SK-N-MC (cell line): Measurements from ENCODE around the gene SLAMF9.

Experiments used
- DNase-seq: peaks from one replicate; pipeline ENCODE4 v3.0.0-alpha.2; 2011; ENCODE audit warnings: low read depth, low spot score
- H3K27ac ChIP-seq: fragments of 200-600 bp; sonication (generic); 2 replicates; pipeline ENCODE4 v1.5.1; 2016; ENCODE audit warnings: mixed run types
- H3K36me3 ChIP-seq: fragments of 200-600 bp; sonication (generic); 2 replicates; pipeline ENCODE4 v1.6.1; 2017; ENCODE audit warnings: antibody characterized with exemption, low read length, mixed read lengths; ENCODE audit not compliant: insufficient read depth
- H3K4me3 ChIP-seq: fragments of 200-600 bp; sonication (generic); 2 replicates; pipeline ENCODE4 v1.5.1; 2016
- H3K9ac ChIP-seq: fragments of 200-600 bp; sonication (generic); 2 replicates; pipeline ENCODE4 v1.8.0; 2017; ENCODE audit warnings: mixed run types, mixed read lengths; ENCODE audit not compliant: insufficient read length
- H3K9me3 ChIP-seq: fragments of 200-600 bp; sonication (generic); 2 replicates; pipeline ENCODE4 v1.6.1; 2017; ENCODE audit warnings: low read depth, mild to moderate bottlenecking, antibody characterized with exemption, low read length, moderate library complexity, mixed read lengths
- EZH2 ChIP-seq: fragments of 200-600 bp; sonication (generic); IDR thresholded peaks from one replicate; pipeline ENCODE4 v1.6.1; 2017; ENCODE audit warnings: antibody characterized with exemption
- FOXP2 ChIP-seq: optimal IDR thresholded peaks from 2 replicates; pipeline ENCODE3; 2011; ENCODE audit warnings: mild to moderate bottlenecking, moderate library complexity; ENCODE audit not compliant: insufficient read depth; ENCODE audit errors: extremely low read length, control extremely low read depth
- POLR2AphosphoS5 ChIP-seq: IDR thresholded peaks from 2 replicates; pipeline ENCODE4 v1.6.1; 2012; ENCODE audit warnings: mild to moderate bottlenecking, low read depth, low read length, borderline replicate concordance

The SLAMF9 gene

GRCh38 chr1:159990005-159990404 is 36.0 kb upstream of the SLAMF9 start:
- TF ChIP-seq FOXP2 (no peak), POLR2AphosphoS5 (no peak), EZH2 (no peak)
- Histone ChIP-seq H3K9ac (no peak overlapping the region), H3K9me3 (no peaks in the 10 kb centered on the region), H3K4me3 (no peak overlapping the region), H3K27ac (no peak overlapping the region), H3K36me3 (no peaks in the 10 kb centered on the region)
- DNase-seq = no peak

GRCh38 chr1:159989581-159989980 is 35.5 kb upstream of the SLAMF9 start:
- H3K4me3 ChIP-seq = no peak overlapping the region
- H3K9ac ChIP-seq = no peak overlapping the region
- TF ChIP-seq EZH2 (no peak), FOXP2 (no peak), POLR2AphosphoS5 (no peak)
- no peaks in the 10 kb centered on the region for H3K36me3 ChIP-seq
- no peak for DNase-seq
- H3K9me3 ChIP-seq = no peaks in the 10 kb centered on the region
- H3K27ac ChIP-seq = no peak overlapping the region

- H3K36me3 ChIP-seq = no peaks in the 10 kb centered on the region
- H3K27ac ChIP-seq = no peak overlapping the region
- TF ChIP-seq FOXP2 (no peak), POLR2AphosphoS5 (no peak), EZH2 (no peak)
- no peak overlapping the region for H3K9ac ChIP-seq
- no peaks in the 10 kb centered on the region for H3K9me3 ChIP-seq
- H3K4me3 ChIP-seq = no peak overlapping the region
- DNase-seq = no peak
These were observed 34.0 kb upstream of the SLAMF9 start for GRCh38 chr1:159988006-159988405.

- DNase-seq = no peak
- no peak for TF ChIP-seq EZH2
- TF ChIP-seq FOXP2 = no peak
- no peak for TF ChIP-seq POLR2AphosphoS5
- Histone ChIP-seq H3K9me3 (no peaks in the 10 kb centered on the region), H3K4me3 (no peak overlapping the region), H3K36me3 (no peaks in the 10 kb centered on the region), H3K27ac (no peak overlapping the region), H3K9ac (no peak overlapping the region)
These were observed 33.1 kb upstream of the SLAMF9 start for GRCh38 chr1:159987186-159987585.

GRCh38 chr1:159986531-159986930 is 32.5 kb upstream of the SLAMF9 start:
- TF ChIP-seq EZH2 = no peak
- TF ChIP-seq FOXP2 = no peak
- TF ChIP-seq POLR2AphosphoS5 = no peak
- H3K27ac ChIP-seq = no peak overlapping the region

GRCh38 chr1:159986093-159986492 is 32.1 kb upstream of the SLAMF9 start:
- TF ChIP-seq EZH2 (no peak), FOXP2 (no peak), POLR2AphosphoS5 (no peak)
- H3K27ac ChIP-seq = no peak overlapping the region
- H3K9me3 ChIP-seq = no peaks in the 10 kb centered on the region
- H3K9ac ChIP-seq = no peak overlapping the region
- DNase-seq = no peak
- H3K36me3 ChIP-seq = no peaks in the 10 kb centered on the region
- H3K4me3 ChIP-seq = no peak overlapping the region

More at GRCh38 chr1:159986531-159986930, 32.5 kb upstream of the SLAMF9 start:
- DNase-seq = no peak
- no peaks in the 10 kb centered on the region for H3K9me3 ChIP-seq
- H3K36me3 ChIP-seq = no peaks in the 10 kb centered on the region
- no peak overlapping the region for H3K4me3 ChIP-seq
- no peak overlapping the region for H3K9ac ChIP-seq

GRCh38 chr1:159985473-159985872 is 31.4 kb upstream of the SLAMF9 start:
- Histone ChIP-seq H3K4me3 (no peak overlapping the region), H3K9ac (no peak overlapping the region), H3K36me3 (no peaks in the 10 kb centered on the region), H3K27ac (no peak overlapping the region), H3K9me3 (no peaks in the 10 kb centered on the region)
- no peak for DNase-seq
- TF ChIP-seq EZH2 (no peak), POLR2AphosphoS5 (no peak), FOXP2 (no peak)

GRCh38 chr1:159983681-159984080 is 29.6 kb upstream of the SLAMF9 start:
- no peak overlapping the region for H3K4me3 ChIP-seq
- no peaks in the 10 kb centered on the region for H3K36me3 ChIP-seq
- no peak overlapping the region for H3K27ac ChIP-seq
- H3K9me3 ChIP-seq = no peaks in the 10 kb centered on the region
- H3K9ac ChIP-seq = no peak overlapping the region
- no peak for TF ChIP-seq FOXP2
- no peak for TF ChIP-seq EZH2
- TF ChIP-seq POLR2AphosphoS5 = no peak
- DNase-seq = no peak

- H3K9ac ChIP-seq = no peak overlapping the region
- H3K27ac ChIP-seq = no peak overlapping the region
- H3K36me3 ChIP-seq = no peaks in the 10 kb centered on the region
- no peaks in the 10 kb centered on the region for H3K9me3 ChIP-seq
- TF ChIP-seq POLR2AphosphoS5 (no peak), EZH2 (no peak), FOXP2 (no peak)
- no peak for DNase-seq
- H3K4me3 ChIP-seq = no peak overlapping the region
These were observed 28.2 kb upstream of the SLAMF9 start for GRCh38 chr1:159982280-159982679.
